K562 (cell line): ENCODE results near the gene SMG9. TPM values are rescaled to one million over a fixed set of nuclear protein-coding genes. Genes with fewer than 3 reads are reported as not detected.
A peak's percentile ranks its signal among the peaks of the same experiment; 100 is the strongest.

Experiments used
- CBX1 ChIP-seq: sonication (generic); IDR thresholded peaks from 2 replicates; pipeline ENCODE4 v1.6.1; 2016; ENCODE audit warnings: antibody characterized with exemption, low read depth, mild to moderate bottlenecking
- CEBPG ChIP-seq, 3 experiments: fragments of 200-800 bp in 1 of 3; sonication (Bioruptor generic) in 1 of 3; sonication (generic) in 1 of 3; formaldehyde crosslinking in 1 of 3; IDR thresholded peaks in 2 of 3; conservative IDR thresholded peaks in 1 of 3; 2 replicates each; pipeline versions ENCODE4 v1.6.1 to v1.8.0; 2016 to 2022; ENCODE audit warnings: missing compliant biosample characterization in 2 of 3, missing genetic modification characterization in 2 of 3, mild to moderate bottlenecking in 1 of 3, missing genetic modification reagents in 1 of 3
- EWSR1 ChIP-seq: fragments of 450-650 bp; IDR thresholded peaks from 2 replicates; pipeline ENCODE4 v1.6.1; 2018; ENCODE audit warnings: borderline replicate concordance, mild to moderate bottlenecking, low read depth, moderate library complexity; ENCODE audit not compliant: partially characterized antibody
- EZH2 ChIP-seq: IDR thresholded peaks from 2 replicates; pipeline ENCODE4 v1.6.1; 2012; ENCODE audit warnings: low read depth, mild to moderate bottlenecking, inconsistent platforms, low read length, borderline replicate concordance
- FOSL1 ChIP-seq: fragments of 200-800 bp; sonication (Bioruptor generic); conservative IDR thresholded peaks from 2 replicates; pipeline ENCODE4 v1.6.1; 2016; ENCODE audit warnings: missing genetic modification characterization, missing compliant biosample characterization
- HDAC1 ChIP-seq, 2 experiments: fragments of 450-650 bp; IDR thresholded peaks; 2 replicates each; pipeline ENCODE4 v1.6.1; 2016 to 2017; ENCODE audit warnings: inconsistent platforms in 1 of 2, mild to moderate bottlenecking in 1 of 2, moderate library complexity in 1 of 2
- JUN ChIP-seq, 2 experiments: sonication (generic) in 1 of 2; formaldehyde crosslinking in 1 of 2; IDR thresholded peaks; 2 replicates each; pipeline versions ENCODE4 v1.6.1 to v1.8.0; 2012 to 2022; ENCODE audit warnings: borderline replicate concordance in 2 of 2, mild to moderate bottlenecking in 2 of 2, improper control_type of control experiment in 1 of 2, low read depth in 1 of 2, low read length in 1 of 2, missing genetic modification reagents in 1 of 2
- MIER1 ChIP-seq: fragments of 450-650 bp; IDR thresholded peaks from 2 replicates; pipeline ENCODE4 v1.6.1; 2016; ENCODE audit warnings: antibody characterized with exemption, mild to moderate bottlenecking, low read depth
- PURB ChIP-seq: sonication (generic); formaldehyde crosslinking; IDR thresholded peaks from 2 replicates; pipeline ENCODE4 v1.9.0; 2021; ENCODE audit warnings: low read depth, mild to moderate bottlenecking, missing genetic modification reagents
- RAD51 ChIP-seq: fragments of 450-650 bp; IDR thresholded peaks from 2 replicates; pipeline ENCODE4 v1.7.1; 2016; ENCODE audit warnings: low read depth, mild to moderate bottlenecking, borderline replicate concordance
- RB1 ChIP-seq: fragments of 450-650 bp; IDR thresholded peaks from 2 replicates; pipeline ENCODE4 v1.6.1; 2017; ENCODE audit warnings: low read depth, mild to moderate bottlenecking
- RBM39 ChIP-seq: fragments of 200-400 bp; formaldehyde crosslinking; optimal IDR thresholded peaks from 2 replicates; pipeline ENCODE3; 2018; ENCODE audit warnings: low read depth, low read length
- RERE ChIP-seq: sonication (generic); formaldehyde crosslinking; IDR thresholded peaks from 2 replicates; pipeline ENCODE4 v1.8.0; 2023; ENCODE audit warnings: missing genetic modification reagents, mild to moderate bottlenecking, borderline replicate concordance
- SRSF1 ChIP-seq: fragments of 200-400 bp; formaldehyde crosslinking; IDR thresholded peaks from 2 replicates; pipeline ENCODE4 v1.6.1; 2017; ENCODE audit warnings: mild to moderate bottlenecking, low read depth, low read length, moderate library complexity
- UBTF ChIP-seq, 2 experiments: IDR thresholded peaks; 2 replicates each; pipeline ENCODE4 v1.6.1; 2012; ENCODE audit warnings: improper control_type of control experiment in 2 of 2, low read depth in 2 of 2, low read length in 2 of 2, borderline replicate concordance in 1 of 2
- ZBTB8A ChIP-seq: fragments of 450-650 bp; IDR thresholded peaks from 2 replicates; pipeline ENCODE4 v1.6.1; 2018; ENCODE audit warnings: mild to moderate bottlenecking, moderate library complexity; ENCODE audit not compliant: partially characterized antibody
- ZKSCAN8 ChIP-seq: fragments of 200-800 bp; sonication (Bioruptor generic); IDR thresholded peaks from 2 replicates; pipeline ENCODE4 v1.6.1; 2016; ENCODE audit warnings: missing genetic modification characterization, missing compliant biosample characterization
- ZNF133 ChIP-seq: fragments of 250-450 bp; sonication (Bioruptor Pico); IDR thresholded peaks from 2 replicates; pipeline ENCODE4 v1.4.0; 2020; ENCODE audit warnings: mild to moderate bottlenecking
- ZNF75A ChIP-seq: fragments of 450-650 bp; formaldehyde crosslinking; IDR thresholded peaks from 2 replicates; pipeline ENCODE4 v1.4.0; 2020; ENCODE audit warnings: mild to moderate bottlenecking
- polyA plus RNA-seq, 8 experiments: library from polyadenylated mRNA; depleted of rRNA in 4 of 8; stranded (reverse) in 5 of 8; unstranded in 3 of 8; fragments of >200 nt; fragmentation: Nextera tagmentation in 2 of 8; fragmentation: Illumina TruSeq in 1 of 8; extraction: Ambion mirVana in 2 of 8; extraction: Trizol in 1 of 8; gene quantifications; 2 replicates each; pipeline versions ENCODE4 v1.2.1 to v1.2.3, GENCODE V29; 2011 to 2014; ENCODE audit warnings: inconsistent platforms in 1 of 8, missing spikeins in 1 of 8
- total RNA-seq, 7 experiments: library from RNA; depleted of rRNA in 6 of 7; stranded (reverse); fragments of >200 nt in 6 of 7; fragmentation: Illumina TruSeq in 2 of 7; extraction: Trizol in 2 of 7; gene quantifications; 2 replicates each; pipeline versions ENCODE4 v1.2.1 to v1.2.3, GENCODE V29; 2011 to 2021; ENCODE audit warnings: low replicate concordance in 1 of 7

SMG9 gene
- total and polyA plus RNA-seq, 9 of the 15 experiments (the other 6 are each of a cell fraction or from before 2014, with no cell fraction given) = 1.7 to 79.7 (median 40.2) TPM

GRCh38 chr19:43765109-43765876 is 10.5 kb upstream of the SMG9 start (continued):
- no peak for TF ChIP-seq ZKSCAN8
- no peak for TF ChIP-seq PURB
- TF ChIP-seq ZBTB8A = no peak
- TF ChIP-seq CEBPG (CRISPR knock-in tag; IDR thresholded peaks at IDR 0.05) = no peak
- no peak for TF ChIP-seq CEBPG (tag; conservative IDR thresholded peaks at IDR 0.05 in 1 of 2, IDR thresholded peaks at IDR 0.05 in 1 of 2)
- no peak for TF ChIP-seq RB1
- no peak for TF ChIP-seq EZH2
- TF ChIP-seq JUN (IDR thresholded peaks at IDR 0.05; ENCODE audit: borderline replicate concordance, low read depth, low read length) = peak; percentile 84
- TF ChIP-seq JUN (CRISPR knock-in tag; IDR thresholded peaks at IDR 0.05; ENCODE audit: borderline replicate concordance) = no peak
- TF ChIP-seq RERE (CRISPR knock-in tag) = no peak
- no peak for TF ChIP-seq EWSR1
- no peak for TF ChIP-seq HDAC1 (IDR thresholded peaks at IDR 0.05)
- no peak for TF ChIP-seq RBM39
- no peak for TF ChIP-seq SRSF1
- TF ChIP-seq ZNF133 (CRISPR knock-in tag) = no peak
- no peak for TF ChIP-seq ZNF75A
- TF ChIP-seq MIER1 = no peak
- peak; percentile 28 to 74; a peak in 1 of 4 replicates for TF ChIP-seq UBTF (IDR thresholded peaks at IDR 0.05; ENCODE audit: borderline replicate concordance in 1 of 2, low read depth in 2 of 2, low read length in 2 of 2)
- no peak for TF ChIP-seq CBX1
- TF ChIP-seq FOSL1 (tag) = peak; percentile 94
- TF ChIP-seq RAD51 = no peak
